ENCODE results near the gene SLC7A6. TPM values are rescaled to one million over a fixed set of nuclear protein-coding genes. Genes with fewer than 3 reads are reported as not detected.

SLC7A6 gene
- total RNA-seq, 4 donors from 2014 or later: 73.1 to 116 (median 85.7) TPM

- WGBS, 2 donors: 0% methylated on average over 1 of the region's 29 CpGs; no CpG with 5 or more reads in 1 of the 2 donors
- TF ChIP-seq POLR2A (IDR thresholded peaks at IDR 0.05): no peak
- TF ChIP-seq, protein P1, sequence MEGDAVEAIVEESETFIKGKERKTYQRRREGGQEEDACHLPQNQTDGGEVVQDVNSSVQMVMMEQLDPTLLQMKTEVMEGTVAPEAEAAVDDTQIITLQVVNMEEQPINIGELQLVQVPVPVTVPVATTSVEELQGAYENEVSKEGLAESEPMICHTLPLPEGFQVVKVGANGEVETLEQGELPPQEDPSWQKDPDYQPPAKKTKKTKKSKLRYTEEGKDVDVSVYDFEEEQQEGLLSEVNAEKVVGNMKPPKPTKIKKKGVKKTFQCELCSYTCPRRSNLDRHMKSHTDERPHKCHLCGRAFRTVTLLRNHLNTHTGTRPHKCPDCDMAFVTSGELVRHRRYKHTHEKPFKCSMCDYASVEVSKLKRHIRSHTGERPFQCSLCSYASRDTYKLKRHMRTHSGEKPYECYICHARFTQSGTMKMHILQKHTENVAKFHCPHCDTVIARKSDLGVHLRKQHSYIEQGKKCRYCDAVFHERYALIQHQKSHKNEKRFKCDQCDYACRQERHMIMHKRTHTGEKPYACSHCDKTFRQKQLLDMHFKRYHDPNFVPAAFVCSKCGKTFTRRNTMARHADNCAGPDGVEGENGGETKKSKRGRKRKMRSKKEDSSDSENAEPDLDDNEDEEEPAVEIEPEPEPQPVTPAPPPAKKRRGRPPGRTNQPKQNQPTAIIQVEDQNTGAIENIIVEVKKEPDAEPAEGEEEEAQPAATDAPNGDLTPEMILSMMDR (IDR thresholded peaks at IDR 0.05): peak in 1 of 6 experiments; percentile 18
Observed at GRCh38 chr16:68310437-68310773, 46.1 kb downstream of the SLC7A6 start.

GRCh38 chr16:68310774-68311511 lies 46.6 kb downstream of the SLC7A6 start, which contains the start of the genes PRMT7 and SLC7A6OS:
TSS of gene PRMT7 (plus strand) at chr16:68311019. CDS start at chr16:68315980, 4,961 bp downstream.
TSS of gene SLC7A6OS (minus strand) at chr16:68310946. CDS start at chr16:68310926, 20 bp downstream.
- no peaks in the 10 kb centered on the region for H3K27me3 ChIP-seq
- H3K4me3 ChIP-seq (replicated peaks in 1 of 3): peak within 1 kb of the TSS; percentile 62 to 96 (median 89)
- peaks cover 9 to 15% of the 10 kb centered on the region in 2 donors for H3K36me3 ChIP-seq
- H3K9me3 ChIP-seq: no peaks in the 10 kb centered on the region
- intact Hi-C loops (cut with DNase I): no loop called here
- WGBS, 2 donors: 0 to 1% methylated on average over 16 to 19 of the region's 62 CpGs
- H3K4me1 ChIP-seq: peaks cover 19 to 27% of the 10 kb centered on the region in 2 donors
- peak within 1 kb of the TSS; percentile 15 to 77 (median 76) for H3K27ac ChIP-seq
- peak in 1 of 2 donors; percentile 79 for TF ChIP-seq POLR2A (IDR thresholded peaks at IDR 0.05)
- TF ChIP-seq, protein P1 (IDR thresholded peaks at IDR 0.05): peak in 1 of 6 experiments; percentile 52
- peak; percentile 90 to 91 for DNase-seq

More at GRCh38 chr16:68310437-68310773, 46.1 kb downstream of the SLC7A6 start:
- Histone ChIP-seq H3K36me3 (peaks cover 9 to 15% of the 10 kb centered on the region in 2 donors), H3K9me3 (no peaks in the 10 kb centered on the region), H3K4me3 (replicated peaks in 1 of 3) (peak overlapping the region; percentile 62 to 96 (median 89)), H3K27me3 (no peaks in the 10 kb centered on the region), H3K27ac (peak overlapping the region; percentile 15 to 77 (median 76)), H3K4me1 (peaks cover 19 to 27% of the 10 kb centered on the region in 2 donors)
- DNase-seq: no peak
- intact Hi-C loops (cut with DNase I): no loop called here

GRCh38 chr16:68313116-68313515 lies 48.8 kb downstream of the SLC7A6 start:
- peaks cover 0 to 9% of the 10 kb centered on the region in 2 donors for H3K36me3 ChIP-seq
- no peak for DNase-seq
- WGBS, 2 donors: 84 to 90% methylated on average over 4 of the region's 4 CpGs
- H3K4me3 ChIP-seq (replicated peaks in 1 of 3): no peak overlapping the region
- H3K9me3 ChIP-seq: no peaks in the 10 kb centered on the region
- intact Hi-C loops (cut with DNase I): no loop called here
- no peak overlapping the region for H3K27ac ChIP-seq
- H3K27me3 ChIP-seq: no peaks in the 10 kb centered on the region
- peaks cover 19 to 27% of the 10 kb centered on the region in 2 donors for H3K4me1 ChIP-seq
- no peak for TF ChIP-seq POLR2A (IDR thresholded peaks at IDR 0.05)

- Histone ChIP-seq H3K36me3 (peaks cover 0 to 9% of the 10 kb centered on the region in 2 donors), H3K4me1 (no peaks in the 10 kb centered on the region), H3K27ac (no peak overlapping the region), H3K27me3 (no peaks in the 10 kb centered on the region), H3K9me3 (no peaks in the 10 kb centered on the region), H3K4me3 (replicated peaks in 1 of 3) (no peak overlapping the region)
- intact Hi-C loops (cut with DNase I): no loop called here
- 79 to 82% methylated on average over 6 of the region's 6 CpGs for WGBS, 2 donors
- no peak for DNase-seq
- TF ChIP-seq, protein P1 (IDR thresholded peaks at IDR 0.05): no peak
- TF ChIP-seq POLR2A (IDR thresholded peaks at IDR 0.05): no peak
Observed at GRCh38 chr16:68319185-68319908, 55.0 kb downstream of the SLC7A6 start.

DNA sequence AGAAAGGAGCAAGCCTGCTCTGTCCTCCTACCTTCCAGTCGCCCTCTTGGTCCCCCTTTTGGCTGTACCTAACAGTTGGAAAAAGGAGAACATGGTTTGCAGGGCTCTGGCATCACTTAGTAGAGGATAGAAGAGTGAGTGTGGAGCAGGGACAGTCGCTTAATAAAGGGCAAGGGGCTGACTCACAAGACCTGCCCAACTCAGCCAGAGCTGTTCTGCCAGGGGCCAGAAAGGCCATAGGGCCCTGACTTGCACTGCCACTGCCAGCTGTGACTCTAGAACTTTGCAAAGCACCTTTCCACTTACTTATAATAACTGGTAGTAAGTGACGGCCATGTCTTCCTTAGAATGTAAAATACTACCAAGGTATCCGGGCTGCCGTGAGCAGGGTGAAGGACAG lies 60.0 kb downstream of the SLC7A6 start:
- H3K4me1 ChIP-seq: peaks cover 0 to 11% of the 10 kb centered on the region in 2 donors
- TF ChIP-seq, protein P1 (IDR thresholded peaks at IDR 0.05): no peak
- no peak for TF ChIP-seq POLR2A (IDR thresholded peaks at IDR 0.05)
- no peak overlapping the region for H3K27ac ChIP-seq
- intact Hi-C loops (cut with DNase I): no loop called here
- no peaks in the 10 kb centered on the region for H3K27me3 ChIP-seq
- peaks cover 8 to 9% of the 10 kb centered on the region in 2 donors for H3K36me3 ChIP-seq
- H3K4me3 ChIP-seq (replicated peaks in 1 of 3): no peak overlapping the region
- DNase-seq: no peak
- WGBS, 2 donors: 92 to 97% methylated on average over 5 of the region's 5 CpGs
- no peaks in the 10 kb centered on the region for H3K9me3 ChIP-seq

Measured in thyroid gland (tissue), 4 donors.